ENCODE measurements around the gene OTUB2.

The OTUB2 gene

GRCh38 chr14:94026173-94026888 is at the start of gene OTUB2:
Gene OTUB2 (plus strand): TSS chr14:94026340. CDS start chr14:94026538, 198 bp downstream.
- DNase-seq = peak; percentile 97

GRCh38 chr14:93976477-93977057 is 49.6 kb upstream of the OTUB2 start, which contains the start of gene ASB2:
Gene ASB2 (minus strand): TSS chr14:93976570. CDS start chr14:93964539, 12,031 bp downstream.
- no peak for DNase-seq

- DNase-seq = no peak
Observed at GRCh38 chr14:93977171-93977570, 49.0 kb upstream of the OTUB2 start.

- peak; percentile 1 for DNase-seq
Observed at GRCh38 chr14:93977790-93978581, 48.2 kb upstream of the OTUB2 start.

- no peak for DNase-seq
Observed at GRCh38 chr14:93978735-93979134, 47.4 kb upstream of the OTUB2 start.

- DNase-seq = no peak
Observed at GRCh38 chr14:93980456-93981201, 45.5 kb upstream of the OTUB2 start.

- no peak for DNase-seq
Observed at GRCh38 chr14:93981316-93982229, 44.6 kb upstream of the OTUB2 start.

- DNase-seq = no peak
Observed at GRCh38 chr14:93982230-93983007, 43.7 kb upstream of the OTUB2 start.

- DNase-seq = no peak
Observed at GRCh38 chr14:93984070-93984469, 42.1 kb upstream of the OTUB2 start.

- peak; percentile 15 for DNase-seq
Observed at GRCh38 chr14:93984987-93985410, 41.1 kb upstream of the OTUB2 start.

GRCh38 chr14:93986955-93987354 is 39.2 kb upstream of the OTUB2 start:
- DNase-seq = no peak

- DNase-seq = no peak
Observed at GRCh38 chr14:93987376-93987775, 38.8 kb upstream of the OTUB2 start.

- DNase-seq = no peak
Observed at GRCh38 chr14:93987815-93988476, 38.2 kb upstream of the OTUB2 start.

- peak; percentile 5 for DNase-seq
Observed at GRCh38 chr14:93989939-93990338, 36.2 kb upstream of the OTUB2 start.

GRCh38 chr14:93991212-93991611 is 34.9 kb upstream of the OTUB2 start:
- DNase-seq = no peak

- no peak for DNase-seq
Observed at GRCh38 chr14:93991649-93992048, 34.5 kb upstream of the OTUB2 start.

- no peak for DNase-seq
Observed at GRCh38 chr14:93993382-93993781, 32.8 kb upstream of the OTUB2 start.

- DNase-seq = no peak
Observed at GRCh38 chr14:93994919-93995682, 31.0 kb upstream of the OTUB2 start.

GRCh38 chr14:93996130-93996695 is 29.9 kb upstream of the OTUB2 start:
- DNase-seq = no peak

Measured in OCI-M1 (cell line).